MCF 10A (cell line): ENCODE results near the gene CLIC1. TPM values are rescaled to one million over a fixed set of nuclear protein-coding genes. Genes with fewer than 3 reads are reported as not detected.
"Not testable (repeated sequence)": the region's sequence is repeated elsewhere in the genome, so short reads cannot be mapped to it uniquely, and the experiment has no call there.

ENCODE experiments used
- BruUV-seq: library from RNA; stranded (reverse); fragments of 400-500 nt; replicated peaks from 2 replicates; lab custom pipeline; 2021; lab: Mats Ljungman, UMichigan
- CTCF ChIA-PET: fragments of 300-600 bp; sonication (Branson Sonifier 250); formaldehyde crosslinking; extraction: SDS; loops from one replicate; lab custom pipeline; 2021; ENCODE audit warnings: antibody characterized with exemption, inconsistent platforms; lab: Yijun Ruan, JAX
- POLR2A ChIA-PET: fragments of 300-600, 350-650 bp; sonication (Branson Sonifier 250); formaldehyde crosslinking; extraction: SDS; loops from one replicate; lab custom pipeline; 2020; ENCODE audit warnings: antibody characterized with exemption, inconsistent platforms; lab: Yijun Ruan, JAX
- DNase-seq: peaks from one replicate; pipeline ENCODE4 v3.0.0-alpha.2; 2018; ENCODE audit not compliant: unreplicated experiment
- H3K27ac Mint-ChIP-seq: one replicate; pipeline ENCODE4 v1.8.0; 2022; ENCODE audit warnings: mild to moderate bottlenecking, low read depth, mixed read lengths; ENCODE audit not compliant: unreplicated experiment
- H3K27me3 Mint-ChIP-seq: one replicate; pipeline ENCODE4 v1.8.0; 2022; ENCODE audit warnings: mixed read lengths; ENCODE audit not compliant: insufficient read depth, unreplicated experiment
- H3K36me3 Mint-ChIP-seq: one replicate; pipeline ENCODE4 v1.8.0; 2022; ENCODE audit warnings: mild to moderate bottlenecking, moderate library complexity, mixed read lengths; ENCODE audit not compliant: insufficient read depth, unreplicated experiment
- H3K4me1 Mint-ChIP-seq: one replicate; pipeline ENCODE4 v1.8.0; 2022; ENCODE audit warnings: mixed read lengths; ENCODE audit not compliant: insufficient read depth, unreplicated experiment
- H3K4me3 Mint-ChIP-seq: one replicate; pipeline ENCODE4 v1.8.0; 2022; ENCODE audit warnings: mild to moderate bottlenecking, moderate library complexity, mixed read lengths; ENCODE audit not compliant: unreplicated experiment
- H3K9me3 Mint-ChIP-seq: one replicate; pipeline ENCODE4 v1.8.0; 2022; ENCODE audit warnings: mixed read lengths; ENCODE audit not compliant: unreplicated experiment
- intact Hi-C: fragments of 100-400 bp; cut with micrococcal nuclease; formaldehyde crosslinking; loops from 2 replicates; pipeline ENCODE4 v1.14.1; 2022
- total RNA-seq: library from RNA; stranded (reverse); gene quantifications from 2 replicates; pipeline ENCODE4 v1.2.3, GENCODE V29; 2022
- TF ChIP-seq, protein P1 (sequence below): fragments of 200-600 bp; IDR thresholded peaks from one replicate; pipeline ENCODE4 v1.8.0; 2022; ENCODE audit warnings: antibody characterized with exemption, mild to moderate bottlenecking; ENCODE audit not compliant: unreplicated experiment

Gene CLIC1
- total RNA-seq, 1 experiment from 2014 or later, result 511 TPM

DNA sequence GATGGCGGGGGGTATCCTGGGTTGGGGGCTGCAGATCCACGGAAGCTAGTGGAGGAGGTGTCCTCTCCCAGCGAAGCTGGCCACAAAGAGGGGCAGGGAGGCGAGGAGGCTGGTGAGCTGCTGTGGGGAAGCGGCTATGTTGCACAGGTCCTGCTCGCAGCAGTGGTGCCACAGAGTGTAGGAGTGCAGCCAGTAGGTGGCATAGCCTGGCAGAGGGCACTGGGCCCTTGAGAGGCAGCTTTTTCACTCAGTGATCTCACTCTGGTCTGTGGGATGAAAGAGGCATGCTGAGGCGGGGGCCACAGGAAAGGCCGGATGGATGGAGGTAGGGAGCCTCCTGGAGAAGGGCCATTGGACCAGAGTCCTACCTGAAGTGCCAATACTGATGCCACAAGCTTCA, 24.0 kb downstream of the CLIC1 start:
- H3K9me3 Mint-ChIP-seq, result no peaks in the 10 kb centered on the region
- H3K27ac Mint-ChIP-seq, result no peak overlapping the region
- peaks cover 7% of the 10 kb centered on the region for H3K4me1 Mint-ChIP-seq
- DNase-seq, result peak; percentile 23
- intact Hi-C loops, result no loop called here
- TF ChIP-seq, protein P1, sequence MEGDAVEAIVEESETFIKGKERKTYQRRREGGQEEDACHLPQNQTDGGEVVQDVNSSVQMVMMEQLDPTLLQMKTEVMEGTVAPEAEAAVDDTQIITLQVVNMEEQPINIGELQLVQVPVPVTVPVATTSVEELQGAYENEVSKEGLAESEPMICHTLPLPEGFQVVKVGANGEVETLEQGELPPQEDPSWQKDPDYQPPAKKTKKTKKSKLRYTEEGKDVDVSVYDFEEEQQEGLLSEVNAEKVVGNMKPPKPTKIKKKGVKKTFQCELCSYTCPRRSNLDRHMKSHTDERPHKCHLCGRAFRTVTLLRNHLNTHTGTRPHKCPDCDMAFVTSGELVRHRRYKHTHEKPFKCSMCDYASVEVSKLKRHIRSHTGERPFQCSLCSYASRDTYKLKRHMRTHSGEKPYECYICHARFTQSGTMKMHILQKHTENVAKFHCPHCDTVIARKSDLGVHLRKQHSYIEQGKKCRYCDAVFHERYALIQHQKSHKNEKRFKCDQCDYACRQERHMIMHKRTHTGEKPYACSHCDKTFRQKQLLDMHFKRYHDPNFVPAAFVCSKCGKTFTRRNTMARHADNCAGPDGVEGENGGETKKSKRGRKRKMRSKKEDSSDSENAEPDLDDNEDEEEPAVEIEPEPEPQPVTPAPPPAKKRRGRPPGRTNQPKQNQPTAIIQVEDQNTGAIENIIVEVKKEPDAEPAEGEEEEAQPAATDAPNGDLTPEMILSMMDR, result no peak
- POLR2A ChIA-PET, result interaction anchor here (0.7 to 2.1 kb wide), 3 partner anchors 10 to 153 kb away, joined by 3 to 5 read pairs (median 3); partner anchors contain the start of genes ABHD16A and HSPA1B
- BruUV-seq, result no TSS peak
- no peaks in the 10 kb centered on the region for H3K27me3 Mint-ChIP-seq
- CTCF ChIA-PET, result interaction anchor here (0.5 to 2.1 kb wide), 6 partner anchors 10 to 152 kb away, joined by 3 to 7 read pairs (median 4); no protein-coding TSS in a partner anchor
- H3K36me3 Mint-ChIP-seq, result no peaks in the 10 kb centered on the region
- H3K4me3 Mint-ChIP-seq, result no peak overlapping the region

DNA sequence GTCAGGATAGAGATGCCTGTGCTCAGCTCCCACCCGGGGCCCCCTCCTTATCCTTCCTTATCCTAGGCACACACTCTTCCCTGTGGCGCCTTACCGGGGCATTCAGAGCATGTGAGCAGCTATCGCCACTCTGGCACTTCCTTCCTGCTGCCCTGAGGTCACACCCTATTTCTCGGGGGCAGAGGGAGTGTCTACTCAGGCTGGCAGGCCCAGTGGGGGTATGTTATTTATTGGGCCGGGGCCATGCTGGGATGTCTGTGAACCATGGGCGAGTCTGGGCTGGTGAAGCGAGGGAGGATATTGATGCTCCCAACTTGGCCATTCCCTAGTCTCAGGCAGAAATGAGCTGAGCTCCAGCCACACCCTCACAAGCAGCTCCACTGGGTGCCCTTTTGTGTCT, 25.1 kb downstream of the CLIC1 start:
- Mint-ChIP-seq H3K4me3 (no peak overlapping the region), H3K27ac (no peak overlapping the region), H3K36me3 (no peaks in the 10 kb centered on the region), H3K9me3 (no peaks in the 10 kb centered on the region), H3K27me3 (no peaks in the 10 kb centered on the region), H3K4me1 (peaks cover 7% of the 10 kb centered on the region)
- ChIA-PET CTCF (interaction anchor here (0.5 to 2.1 kb wide), 3 partner anchors 17 to 1090 kb away, joined by 3 to 7 read pairs (median 3); no protein-coding TSS in a partner anchor), POLR2A (interaction anchor here (0.8 to 2.1 kb wide), 3 partner anchors 9 to 28 kb away, joined by 3 to 7 read pairs (median 5); partner anchors contain the start of genes ABHD16A and MSH5)
- BruUV-seq, result no TSS peak
- DNase-seq, result peak; percentile 18
- TF ChIP-seq, protein P1, result no peak
- intact Hi-C loops, result no loop called here

DNA sequence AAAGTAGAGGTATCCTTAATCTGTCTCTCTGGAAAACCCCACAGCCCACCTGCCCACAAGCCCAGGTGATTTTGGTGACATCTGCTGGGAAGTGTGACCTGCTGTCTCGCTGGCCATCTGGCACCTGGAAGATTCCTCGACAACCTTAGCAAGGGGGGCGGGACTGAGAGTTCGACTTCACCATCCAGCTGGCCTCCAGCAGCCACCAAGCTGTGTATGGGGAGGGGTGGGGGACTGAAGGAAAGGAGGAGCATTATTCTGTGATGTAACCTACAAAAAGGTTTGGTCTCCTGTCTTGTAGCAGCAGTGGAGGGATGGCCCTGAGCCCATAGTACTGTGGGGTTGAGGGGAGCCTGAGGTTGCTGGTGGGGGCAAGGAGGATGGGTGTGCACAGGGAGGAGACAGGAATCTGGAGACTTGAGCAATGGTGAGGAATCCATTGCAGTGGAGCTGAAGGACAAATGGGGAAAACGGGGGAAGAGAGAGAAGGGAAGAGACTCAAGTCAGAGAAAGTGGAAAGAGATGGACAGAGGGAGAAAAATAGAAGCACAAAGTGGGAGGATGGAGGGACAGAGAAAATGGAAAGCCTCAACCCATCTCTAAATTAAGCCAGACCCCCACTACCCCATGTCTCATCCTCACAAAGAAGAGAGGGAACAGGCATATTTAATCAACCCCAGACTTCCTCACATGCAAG, 25.7 kb downstream of the CLIC1 start:
- no peak for DNase-seq

DNA sequence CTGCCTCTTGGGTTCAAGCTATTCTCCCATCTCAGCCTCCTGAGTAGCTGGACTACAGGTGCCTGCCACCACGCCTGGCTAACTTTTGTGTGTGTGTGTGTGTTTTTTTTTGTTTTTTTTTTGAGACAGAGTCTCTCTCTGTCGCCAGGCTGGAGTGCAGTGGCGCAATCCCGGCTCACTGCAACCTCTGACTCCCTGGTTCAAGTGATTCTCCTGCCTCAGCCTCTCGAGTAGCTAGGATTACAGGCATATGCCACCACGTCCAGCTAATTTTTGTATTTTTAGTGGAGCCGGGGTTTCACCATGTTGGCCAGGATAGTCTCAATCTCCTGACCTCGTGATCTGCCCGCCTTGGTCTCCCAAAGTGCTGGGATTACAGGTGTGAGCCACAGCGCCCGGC, 27.2 kb downstream of the CLIC1 start:
- H3K36me3 Mint-ChIP-seq, intact Hi-C loops, H3K4me3 Mint-ChIP-seq, H3K27ac Mint-ChIP-seq, H3K4me1 Mint-ChIP-seq, BruUV-seq, DNase-seq, H3K9me3 Mint-ChIP-seq, H3K27me3 Mint-ChIP-seq: not testable (repeated sequence)
- ChIA-PET POLR2A (interaction anchor here (1.4 kb wide), 1 partner anchor 118 kb away, joined by 3 read pairs; the partner anchor contains the start of gene HSPA1B), CTCF (interaction anchor here (0.6 kb wide), 2 partner anchors 43 to 234 kb away, joined by 3 read pairs; partner anchors contain the start of gene CSNK2B)

More for the DNA sequence above, 25.7 kb downstream of the CLIC1 start:
- H3K9me3 Mint-ChIP-seq, result no peaks in the 10 kb centered on the region
- intact Hi-C loops, result no loop called here
- no peaks in the 10 kb centered on the region for H3K36me3 Mint-ChIP-seq
- POLR2A ChIA-PET, result interaction anchor here (1.4 kb wide), 1 partner anchor 29 kb away, joined by 7 read pairs; the partner anchor contains the start of gene MSH5
- CTCF ChIA-PET, result interaction anchor here (0.5 to 2.1 kb wide), 2 partner anchors 17 to 1090 kb away, joined by 3 to 7 read pairs; no protein-coding TSS in a partner anchor
- BruUV-seq, result no TSS peak
- no peak overlapping the region for H3K4me3 Mint-ChIP-seq
- TF ChIP-seq, protein P1, result no peak
- no peaks in the 10 kb centered on the region for H3K27me3 Mint-ChIP-seq
- no peak overlapping the region for H3K27ac Mint-ChIP-seq
- peaks cover 7% of the 10 kb centered on the region for H3K4me1 Mint-ChIP-seq
